ENCODE results near the gene NFIB.

NFIB gene

DNA sequence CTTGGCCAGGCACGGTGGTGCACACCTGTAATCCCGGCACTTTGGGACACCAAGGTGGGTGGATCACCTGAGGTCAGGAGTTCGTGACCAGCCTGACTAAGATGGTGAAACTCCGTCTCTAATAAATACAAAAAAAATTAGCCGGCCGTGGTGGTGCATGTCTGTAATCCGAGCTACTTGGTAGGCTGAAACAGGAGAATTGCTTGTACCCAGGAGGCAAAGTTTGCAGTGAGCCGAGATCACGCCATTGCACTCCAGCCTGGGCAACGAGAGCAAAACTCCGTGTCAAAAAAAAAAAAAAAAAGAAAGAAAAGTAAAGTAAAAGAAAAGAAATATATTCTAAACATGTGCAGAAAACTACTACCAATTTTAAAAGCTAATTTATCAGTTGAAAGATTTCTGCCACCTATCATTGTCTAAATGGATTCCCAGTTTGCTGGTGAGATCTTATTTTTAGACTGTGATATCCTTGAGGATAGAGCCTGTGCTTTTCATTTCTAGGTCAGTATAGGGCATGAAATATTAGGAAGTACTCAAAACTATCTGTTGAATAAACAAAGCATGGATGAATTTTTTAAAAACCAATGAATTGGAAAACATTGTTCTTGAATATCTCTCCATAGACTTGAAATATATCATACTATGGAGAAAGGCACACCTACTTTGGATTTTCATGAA lies 86.9 kb downstream of the NFIB start:
- Mint-ChIP-seq H3K4me3 (no peak overlapping the region), H3K36me3 (ENCODE audit: insufficient read depth) (no peaks in the 10 kb centered on the region), H3K4me1 (no peaks in the 10 kb centered on the region), H3K27me3 (no peaks in the 10 kb centered on the region), H3K27ac (ENCODE audit: low read depth) (no peak overlapping the region), H3K9me3 (no peaks in the 10 kb centered on the region)
- DNase-seq (ENCODE audit: low spot score in 2 of 2) (no peak), ATAC-seq (replicated peaks; ENCODE audit: extremely low read depth, poor library complexity, severe bottlenecking) (no peak)

DNA sequence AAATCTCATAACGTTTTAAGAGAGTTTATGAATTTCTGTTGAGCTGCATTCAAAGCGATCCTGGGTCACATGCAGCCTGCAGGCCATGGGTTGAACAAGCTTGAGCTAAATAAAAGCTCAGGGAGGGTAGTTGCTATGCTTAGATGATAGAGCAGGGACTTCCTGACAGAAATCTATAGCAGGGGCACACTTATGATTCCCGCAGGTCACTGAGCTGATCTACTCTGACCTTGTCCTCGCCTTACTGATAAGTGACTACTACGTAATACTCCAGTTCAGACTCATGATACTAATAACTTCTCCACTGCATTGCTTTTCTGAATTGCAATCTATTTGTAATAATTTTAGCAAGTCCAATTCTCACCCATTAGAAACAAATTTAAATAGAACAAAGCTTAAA lies 90.9 kb downstream of the NFIB start:
- no peaks in the 10 kb centered on the region for H3K36me3 Mint-ChIP-seq (ENCODE audit: insufficient read depth)
- H3K4me3 Mint-ChIP-seq: no peak overlapping the region
- no peak overlapping the region for H3K27ac Mint-ChIP-seq (ENCODE audit: low read depth)
- H3K4me1 Mint-ChIP-seq: no peaks in the 10 kb centered on the region
- H3K9me3 Mint-ChIP-seq: no peaks in the 10 kb centered on the region
- no peaks in the 10 kb centered on the region for H3K27me3 Mint-ChIP-seq
- DNase-seq (ENCODE audit: low spot score in 2 of 2): no peak
- ATAC-seq (replicated peaks; ENCODE audit: extremely low read depth, poor library complexity, severe bottlenecking): no peak

DNA sequence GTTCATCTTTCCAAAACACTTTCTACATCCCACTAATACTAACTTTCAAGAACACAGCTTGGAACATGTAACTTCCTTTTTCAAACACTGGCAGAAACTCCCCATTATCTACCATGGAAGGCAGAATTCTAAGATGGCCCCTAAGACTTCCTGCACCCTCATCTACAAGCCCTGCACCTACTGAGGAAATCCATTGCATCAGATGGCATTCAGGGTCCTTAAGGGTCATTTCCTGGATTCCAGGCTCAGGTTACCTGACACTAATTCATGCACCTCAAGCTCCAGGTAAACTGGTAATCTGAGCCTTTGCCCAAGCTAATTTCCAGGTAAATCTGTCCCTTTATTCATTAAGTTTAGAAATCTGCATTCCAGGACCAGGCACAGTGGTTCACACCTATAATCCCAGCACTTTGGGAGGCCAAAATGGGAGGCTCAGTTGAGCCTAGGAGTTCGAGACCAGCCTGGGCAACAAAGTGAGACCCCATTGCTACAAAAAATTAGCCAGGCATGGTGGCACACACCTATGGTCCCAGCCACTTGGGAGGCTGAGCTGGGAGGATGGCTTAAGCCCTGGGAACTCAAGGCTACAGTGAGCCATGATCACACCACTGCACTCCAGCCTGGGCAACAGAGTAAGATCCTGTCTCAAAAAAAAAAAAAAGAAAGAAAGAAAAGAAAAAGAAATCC lies 91.6 kb downstream of the NFIB start:
- DNase-seq (ENCODE audit: low spot score in 2 of 2): no peak
- Mint-ChIP-seq H3K27ac (ENCODE audit: low read depth) (no peak overlapping the region), H3K4me1 (no peaks in the 10 kb centered on the region), H3K36me3 (ENCODE audit: insufficient read depth) (no peaks in the 10 kb centered on the region), H3K4me3 (no peak overlapping the region), H3K27me3 (no peaks in the 10 kb centered on the region), H3K9me3 (no peaks in the 10 kb centered on the region)
- no peak for ATAC-seq (replicated peaks; ENCODE audit: extremely low read depth, poor library complexity, severe bottlenecking)

DNA sequence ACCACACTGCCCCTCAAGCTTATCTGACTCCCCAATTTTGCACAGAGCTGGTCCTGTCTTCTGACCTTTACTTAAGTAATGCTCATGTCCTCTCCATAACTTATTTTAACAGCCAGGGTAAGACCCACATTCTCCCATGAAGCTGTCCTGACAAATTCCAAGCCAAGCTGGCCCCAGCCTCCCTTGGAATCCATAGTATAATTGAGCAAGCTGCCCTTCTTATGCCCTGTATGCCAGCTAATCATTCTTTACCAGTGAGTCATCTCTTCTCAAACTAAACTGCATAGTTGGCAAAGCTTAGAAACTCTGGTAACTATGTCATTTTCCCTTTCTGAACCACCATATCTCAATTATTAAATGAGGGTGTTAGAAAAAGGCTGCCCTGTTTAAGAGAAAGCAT lies 92.4 kb downstream of the NFIB start:
- Mint-ChIP-seq H3K4me3 (no peak overlapping the region), H3K27ac (ENCODE audit: low read depth) (no peak overlapping the region), H3K27me3 (no peaks in the 10 kb centered on the region), H3K36me3 (ENCODE audit: insufficient read depth) (no peaks in the 10 kb centered on the region), H3K4me1 (no peaks in the 10 kb centered on the region), H3K9me3 (no peaks in the 10 kb centered on the region)
- ATAC-seq (replicated peaks; ENCODE audit: extremely low read depth, poor library complexity, severe bottlenecking): no peak
- DNase-seq (ENCODE audit: low spot score in 2 of 2): no peak

DNA sequence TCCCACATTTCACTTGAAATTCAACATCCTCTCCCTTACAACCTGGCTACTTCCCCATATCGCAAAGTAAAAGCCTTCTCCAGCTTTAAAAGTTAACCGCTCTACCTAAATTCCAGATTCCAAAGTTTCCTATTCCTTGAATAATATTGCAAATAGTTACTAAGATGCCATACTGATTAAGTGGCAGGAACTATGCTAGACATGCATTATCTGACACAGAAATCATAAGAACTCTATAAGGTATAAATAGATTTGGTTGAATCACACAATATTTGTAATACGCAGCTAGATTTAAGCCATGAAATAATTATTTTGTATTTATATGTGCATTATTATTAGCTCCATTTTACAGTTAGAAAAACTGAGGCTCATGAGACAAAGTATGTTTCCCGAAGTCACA lies 92.8 kb downstream of the NFIB start:
- H3K4me1 Mint-ChIP-seq: no peaks in the 10 kb centered on the region
- no peaks in the 10 kb centered on the region for H3K9me3 Mint-ChIP-seq
- H3K36me3 Mint-ChIP-seq (ENCODE audit: insufficient read depth): no peaks in the 10 kb centered on the region
- H3K27ac Mint-ChIP-seq (ENCODE audit: low read depth): no peak overlapping the region
- no peaks in the 10 kb centered on the region for H3K27me3 Mint-ChIP-seq
- no peak overlapping the region for H3K4me3 Mint-ChIP-seq
- DNase-seq (ENCODE audit: low spot score in 2 of 2) (no peak), ATAC-seq (replicated peaks; ENCODE audit: extremely low read depth, poor library complexity, severe bottlenecking) (no peak)

DNA sequence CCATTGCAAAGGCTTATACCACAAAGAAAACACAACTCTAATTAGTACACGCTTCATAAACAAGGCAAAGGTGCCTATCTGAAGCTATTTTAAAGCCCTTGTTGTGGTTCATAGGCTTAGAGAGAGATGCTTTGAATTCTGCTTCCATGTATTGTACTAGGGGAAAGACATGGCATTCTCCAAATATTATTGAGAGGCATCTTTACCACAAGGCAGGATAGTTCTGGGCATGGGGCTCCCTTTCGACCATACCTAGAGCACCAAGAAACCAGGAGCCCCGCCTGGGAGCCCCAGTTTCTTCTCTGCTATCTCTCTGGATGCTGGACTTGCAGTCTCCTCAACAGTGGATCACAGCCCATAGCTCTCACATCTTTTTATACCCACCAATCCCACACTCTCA lies 93.7 kb downstream of the NFIB start:
- Mint-ChIP-seq H3K36me3 (ENCODE audit: insufficient read depth) (no peaks in the 10 kb centered on the region), H3K9me3 (no peaks in the 10 kb centered on the region), H3K27ac (ENCODE audit: low read depth) (no peak overlapping the region), H3K27me3 (no peaks in the 10 kb centered on the region), H3K4me1 (no peaks in the 10 kb centered on the region), H3K4me3 (no peak overlapping the region)
- DNase-seq (ENCODE audit: low spot score in 2 of 2) (no peak), ATAC-seq (replicated peaks; ENCODE audit: extremely low read depth, poor library complexity, severe bottlenecking) (no peak)

DNA sequence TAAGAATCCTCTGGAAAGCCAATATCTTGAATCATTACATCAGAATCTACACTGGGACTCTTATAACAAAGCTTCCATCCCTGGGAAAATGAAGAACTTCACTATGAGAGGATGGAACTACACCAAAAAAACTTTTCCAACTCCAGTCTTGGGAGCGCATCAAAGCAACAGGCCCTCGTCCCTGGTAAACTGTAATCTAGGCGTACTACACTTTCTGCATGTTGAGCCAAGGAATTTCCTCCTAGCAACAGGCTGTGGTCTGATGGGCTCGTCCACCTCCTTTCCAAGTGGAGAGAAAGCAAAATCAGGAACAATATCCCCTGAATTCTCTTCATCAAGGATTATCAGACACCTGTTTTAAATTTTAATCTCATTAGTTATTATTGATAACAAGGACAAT lies 94.1 kb downstream of the NFIB start:
- Mint-ChIP-seq H3K4me3 (no peak overlapping the region), H3K27me3 (no peaks in the 10 kb centered on the region), H3K27ac (ENCODE audit: low read depth) (no peak overlapping the region), H3K9me3 (no peaks in the 10 kb centered on the region), H3K36me3 (ENCODE audit: insufficient read depth) (no peaks in the 10 kb centered on the region), H3K4me1 (no peaks in the 10 kb centered on the region)
- ATAC-seq (replicated peaks; ENCODE audit: extremely low read depth, poor library complexity, severe bottlenecking) (no peak), DNase-seq (ENCODE audit: low spot score in 2 of 2) (no peak)

DNA sequence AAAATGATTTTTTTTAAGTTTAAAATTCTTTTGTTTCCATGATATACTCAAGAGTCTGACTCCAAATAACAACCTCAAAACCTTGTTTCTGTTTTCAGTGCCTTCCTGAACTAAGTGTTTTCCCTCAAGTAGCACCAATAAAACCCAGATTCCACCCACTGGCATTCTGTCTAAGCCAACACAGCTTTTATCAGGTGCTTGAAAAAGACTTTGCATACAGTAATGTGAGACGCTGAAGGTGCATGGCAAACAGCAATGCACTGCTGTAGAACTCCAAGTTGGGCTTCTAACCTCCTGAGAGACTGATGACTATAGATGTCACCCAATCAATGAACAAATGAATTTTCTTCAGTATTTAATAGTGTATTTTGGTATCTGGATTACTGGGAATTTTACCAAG lies 95.7 kb downstream of the NFIB start:
- DNase-seq (ENCODE audit: low spot score in 2 of 2): no peak
- Mint-ChIP-seq H3K4me3 (no peak overlapping the region), H3K4me1 (no peaks in the 10 kb centered on the region), H3K27ac (ENCODE audit: low read depth) (no peak overlapping the region), H3K27me3 (no peaks in the 10 kb centered on the region), H3K9me3 (no peaks in the 10 kb centered on the region), H3K36me3 (ENCODE audit: insufficient read depth) (no peaks in the 10 kb centered on the region)
- no peak for ATAC-seq (replicated peaks; ENCODE audit: extremely low read depth, poor library complexity, severe bottlenecking)

DNA sequence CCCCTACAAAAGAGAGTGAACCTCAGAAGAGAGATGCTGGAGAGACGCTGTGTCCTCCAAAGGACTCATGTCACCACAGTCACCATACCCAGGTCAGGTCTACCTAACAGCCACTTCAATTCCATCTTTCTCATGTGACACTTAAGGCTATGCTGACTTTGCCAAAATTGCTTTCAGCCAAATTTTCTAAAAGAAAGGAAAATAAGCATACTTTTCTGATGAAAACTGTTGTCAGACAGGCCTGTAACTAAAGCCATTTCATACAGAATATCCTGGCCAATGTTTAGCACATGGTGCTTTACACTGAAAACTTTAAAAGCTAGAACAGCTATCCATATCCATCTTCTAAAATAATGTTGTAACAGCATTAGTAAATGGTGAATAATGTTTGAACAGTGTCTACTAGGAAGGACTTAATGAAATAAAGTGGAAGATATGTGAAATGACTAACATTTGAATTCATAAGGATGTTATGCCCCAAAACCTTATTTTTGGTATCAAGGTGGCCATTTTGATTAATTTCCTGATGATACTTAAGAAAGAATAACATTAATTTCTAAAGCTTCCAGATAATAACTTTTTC lies 97.2 kb downstream of the NFIB start:
- H3K4me1 Mint-ChIP-seq: no peaks in the 10 kb centered on the region
- no peak for DNase-seq (ENCODE audit: low spot score in 2 of 2)
- no peak for ATAC-seq (replicated peaks; ENCODE audit: extremely low read depth, poor library complexity, severe bottlenecking)
- no peaks in the 10 kb centered on the region for H3K36me3 Mint-ChIP-seq (ENCODE audit: insufficient read depth)
- no peak overlapping the region for H3K4me3 Mint-ChIP-seq
- H3K27me3 Mint-ChIP-seq: no peaks in the 10 kb centered on the region
- H3K27ac Mint-ChIP-seq (ENCODE audit: low read depth): no peak overlapping the region
- H3K9me3 Mint-ChIP-seq: no peaks in the 10 kb centered on the region

DNA sequence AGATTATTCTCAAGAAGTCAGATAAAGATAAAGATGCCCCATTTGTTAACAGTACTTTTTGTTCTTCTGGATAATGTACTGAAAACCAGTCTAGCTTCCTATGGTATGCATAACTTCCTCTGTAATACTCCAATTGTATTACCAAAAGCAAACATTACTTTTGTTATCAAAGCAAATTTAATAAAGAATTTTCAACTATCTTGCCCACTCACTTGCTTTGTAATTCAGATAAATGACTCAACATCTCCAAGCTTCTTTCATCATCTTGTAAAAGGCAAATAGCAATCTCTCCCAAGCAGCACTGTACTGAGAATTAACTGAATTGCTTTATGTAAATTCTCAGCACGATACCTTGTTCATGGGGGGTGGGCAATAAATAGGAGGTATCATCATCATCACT lies 98.3 kb downstream of the NFIB start:
- Mint-ChIP-seq H3K27ac (ENCODE audit: low read depth) (no peak overlapping the region), H3K27me3 (no peaks in the 10 kb centered on the region), H3K4me1 (no peaks in the 10 kb centered on the region), H3K4me3 (no peak overlapping the region), H3K9me3 (no peaks in the 10 kb centered on the region), H3K36me3 (ENCODE audit: insufficient read depth) (no peaks in the 10 kb centered on the region)
- ATAC-seq (replicated peaks; ENCODE audit: extremely low read depth, poor library complexity, severe bottlenecking) (no peak), DNase-seq (ENCODE audit: low spot score in 2 of 2) (no peak)

DNA sequence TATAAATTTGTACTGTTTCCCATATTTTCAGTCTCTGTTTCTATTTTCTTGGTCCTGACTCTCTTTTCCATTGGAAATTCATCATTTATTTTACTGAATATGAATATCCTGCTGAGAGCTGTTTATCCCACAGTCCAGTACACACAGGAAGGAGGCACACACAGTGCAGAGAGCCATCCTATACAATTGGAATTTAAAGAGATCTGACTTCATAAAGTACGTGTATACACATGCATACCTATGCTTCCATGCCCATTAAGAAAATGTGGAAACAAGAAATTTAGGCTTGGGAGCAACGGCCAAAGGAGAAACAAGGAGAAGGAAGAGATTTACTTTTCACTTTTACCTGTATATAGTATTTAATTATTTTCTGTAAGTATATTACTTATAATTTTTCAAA lies 99.2 kb downstream of the NFIB start:
- no peak for ATAC-seq (replicated peaks; ENCODE audit: extremely low read depth, poor library complexity, severe bottlenecking)
- no peak for DNase-seq (ENCODE audit: low spot score in 2 of 2)
- Mint-ChIP-seq H3K4me1 (no peaks in the 10 kb centered on the region), H3K9me3 (no peaks in the 10 kb centered on the region), H3K27me3 (no peaks in the 10 kb centered on the region), H3K4me3 (no peak overlapping the region), H3K36me3 (ENCODE audit: insufficient read depth) (no peaks in the 10 kb centered on the region), H3K27ac (ENCODE audit: low read depth) (no peak overlapping the region)

DNA sequence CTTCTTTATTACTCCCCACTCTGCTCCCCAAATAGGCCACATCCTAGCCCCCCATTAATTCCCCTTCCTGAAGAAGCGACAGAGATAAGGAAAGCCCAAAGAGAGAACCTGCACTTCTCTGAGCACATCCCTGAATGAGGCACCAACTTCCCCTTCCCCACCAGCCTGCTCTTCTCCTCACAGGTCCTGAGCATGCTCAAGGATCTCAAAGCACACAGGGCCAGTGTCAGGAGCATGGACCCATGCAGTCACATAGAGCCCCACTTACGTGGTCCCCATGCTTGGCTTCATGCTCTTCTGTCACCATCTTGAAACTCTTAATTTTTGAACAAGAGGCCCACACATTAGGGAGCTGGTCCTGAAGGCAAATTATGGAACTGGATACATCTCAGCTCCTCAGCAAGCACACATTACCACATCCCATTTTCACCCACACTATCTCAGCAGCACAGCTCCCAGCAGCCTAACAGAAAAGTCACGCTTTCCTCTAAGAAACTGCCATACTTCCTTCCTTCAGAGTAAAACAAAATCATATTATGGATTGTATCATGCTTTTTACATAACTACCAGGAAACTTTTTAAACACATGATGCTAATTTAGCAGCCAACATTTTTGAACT lies 99.8 kb downstream of the NFIB start:
- Mint-ChIP-seq H3K4me1 (no peaks in the 10 kb centered on the region), H3K36me3 (ENCODE audit: insufficient read depth) (no peaks in the 10 kb centered on the region), H3K27ac (ENCODE audit: low read depth) (no peak overlapping the region), H3K27me3 (no peaks in the 10 kb centered on the region), H3K4me3 (no peak overlapping the region), H3K9me3 (no peaks in the 10 kb centered on the region)
- DNase-seq (ENCODE audit: low spot score in 2 of 2) (no peak), ATAC-seq (replicated peaks; ENCODE audit: extremely low read depth, poor library complexity, severe bottlenecking) (no peak)

DNA sequence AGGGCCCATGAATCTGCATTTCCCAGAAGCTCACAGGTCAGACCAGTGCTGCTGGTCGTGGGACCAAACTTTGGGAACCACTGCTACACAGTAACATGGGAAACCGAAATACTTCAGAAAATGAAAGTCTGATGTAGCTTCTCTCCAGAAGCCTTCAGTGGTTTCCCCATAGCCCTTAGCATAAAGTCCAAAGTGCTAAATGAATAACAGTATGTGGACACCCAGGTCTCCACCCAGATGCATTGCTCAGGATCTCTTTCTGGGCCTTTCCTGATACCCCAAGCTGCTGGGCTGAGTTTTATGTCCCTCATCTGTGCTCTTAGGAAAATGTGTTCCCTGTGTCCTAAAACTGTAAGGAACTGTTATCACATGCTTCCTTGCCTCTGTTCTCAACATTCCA lies 100.4 kb downstream of the NFIB start:
- Mint-ChIP-seq H3K4me1 (no peaks in the 10 kb centered on the region), H3K27ac (ENCODE audit: low read depth) (no peak overlapping the region), H3K36me3 (ENCODE audit: insufficient read depth) (no peaks in the 10 kb centered on the region), H3K27me3 (no peaks in the 10 kb centered on the region), H3K9me3 (no peaks in the 10 kb centered on the region), H3K4me3 (no peak overlapping the region)
- ATAC-seq (replicated peaks; ENCODE audit: extremely low read depth, poor library complexity, severe bottlenecking): no peak
- DNase-seq (ENCODE audit: low spot score in 2 of 2): no peak

Data from central memory CD8-positive, alpha-beta T cell (primary cell).